ENCODE data around the gene PLCH1. TPM values are rescaled to one million over a fixed set of nuclear protein-coding genes. Genes with fewer than 3 reads are reported as not detected.

Gene PLCH1
- total RNA-seq, 1 experiment from 2014 or later = 4.1 TPM

DNA sequence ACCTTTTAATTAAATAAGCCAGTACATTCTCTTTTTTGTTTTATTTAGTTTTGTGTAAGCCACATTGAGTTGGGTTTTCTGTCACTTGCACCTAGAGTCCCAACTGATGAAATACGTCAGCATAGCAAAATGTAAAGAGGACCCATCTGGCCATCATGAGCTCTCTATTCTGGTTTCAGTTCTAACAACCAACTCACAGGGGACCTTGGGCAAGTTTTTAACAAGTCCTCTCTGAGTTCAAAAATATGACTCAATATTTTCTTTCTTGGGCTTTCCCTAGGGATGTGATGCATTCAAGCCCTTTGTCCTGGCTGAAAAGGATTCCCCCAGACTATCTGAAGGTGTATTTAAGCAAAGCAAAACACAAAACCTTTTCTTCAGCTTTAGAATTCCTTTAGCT is 32.9 kb downstream of the PLCH1 start:
- CTCF ChIA-PET = no interaction called here
- H3K4me2 ChIP-seq (ENCODE audit: low read length) = no peak overlapping the region
- H3K36me3 ChIP-seq (ENCODE audit: low read depth, low read length) = no peaks in the 10 kb centered on the region
- H3K79me2 ChIP-seq (ENCODE audit: low read length) = no peaks in the 10 kb centered on the region
- no peaks in the 10 kb centered on the region for H3K4me1 ChIP-seq (ENCODE audit: insufficient read depth, low read length)
- H3F3A ChIP-seq (ENCODE audit: low read length, unreplicated experiment) = no peaks in the 10 kb centered on the region
- no peak for ATAC-seq
- TF ChIP-seq EZH2 (IDR thresholded peaks at IDR 0.05; ENCODE audit: low read length, unreplicated experiment) = no peak
- no peak for TF ChIP-seq EZH2phosphoT487 (IDR thresholded peaks at IDR 0.05; ENCODE audit: borderline replicate concordance, low read length)
- TF ChIP-seq, protein P1, sequence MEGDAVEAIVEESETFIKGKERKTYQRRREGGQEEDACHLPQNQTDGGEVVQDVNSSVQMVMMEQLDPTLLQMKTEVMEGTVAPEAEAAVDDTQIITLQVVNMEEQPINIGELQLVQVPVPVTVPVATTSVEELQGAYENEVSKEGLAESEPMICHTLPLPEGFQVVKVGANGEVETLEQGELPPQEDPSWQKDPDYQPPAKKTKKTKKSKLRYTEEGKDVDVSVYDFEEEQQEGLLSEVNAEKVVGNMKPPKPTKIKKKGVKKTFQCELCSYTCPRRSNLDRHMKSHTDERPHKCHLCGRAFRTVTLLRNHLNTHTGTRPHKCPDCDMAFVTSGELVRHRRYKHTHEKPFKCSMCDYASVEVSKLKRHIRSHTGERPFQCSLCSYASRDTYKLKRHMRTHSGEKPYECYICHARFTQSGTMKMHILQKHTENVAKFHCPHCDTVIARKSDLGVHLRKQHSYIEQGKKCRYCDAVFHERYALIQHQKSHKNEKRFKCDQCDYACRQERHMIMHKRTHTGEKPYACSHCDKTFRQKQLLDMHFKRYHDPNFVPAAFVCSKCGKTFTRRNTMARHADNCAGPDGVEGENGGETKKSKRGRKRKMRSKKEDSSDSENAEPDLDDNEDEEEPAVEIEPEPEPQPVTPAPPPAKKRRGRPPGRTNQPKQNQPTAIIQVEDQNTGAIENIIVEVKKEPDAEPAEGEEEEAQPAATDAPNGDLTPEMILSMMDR (conservative IDR thresholded peaks at IDR 0.05; ENCODE audit: low read depth, low read length) = no peak
- intact Hi-C loops (cut with micrococcal nuclease) = no loop called here
- H3K9me3 ChIP-seq (ENCODE audit: low read length) = no peaks in the 10 kb centered on the region
- BruUV-seq (replicated peaks) = no TSS peak
- no peak overlapping the region for H3K4me3 ChIP-seq (ENCODE audit: low read length)
- POLR2A ChIA-PET (ENCODE audit: unreplicated experiment) = no interaction called here
- H3K27me3 ChIP-seq (ENCODE audit: low read length) = no peaks in the 10 kb centered on the region
- no peak overlapping the region for H3K9ac ChIP-seq (ENCODE audit: low read length)
- H3K27ac ChIP-seq (ENCODE audit: low read length) = no peak overlapping the region
- no peaks in the 10 kb centered on the region for H4K20me1 ChIP-seq (ENCODE audit: low read length)
- DNase-seq = no peak
- no peak overlapping the region for H2AFZ ChIP-seq (ENCODE audit: low read length)
- H3K9me2 ChIP-seq (replicated peaks; ENCODE audit: low read length) = no peaks in the 10 kb centered on the region

DNA sequence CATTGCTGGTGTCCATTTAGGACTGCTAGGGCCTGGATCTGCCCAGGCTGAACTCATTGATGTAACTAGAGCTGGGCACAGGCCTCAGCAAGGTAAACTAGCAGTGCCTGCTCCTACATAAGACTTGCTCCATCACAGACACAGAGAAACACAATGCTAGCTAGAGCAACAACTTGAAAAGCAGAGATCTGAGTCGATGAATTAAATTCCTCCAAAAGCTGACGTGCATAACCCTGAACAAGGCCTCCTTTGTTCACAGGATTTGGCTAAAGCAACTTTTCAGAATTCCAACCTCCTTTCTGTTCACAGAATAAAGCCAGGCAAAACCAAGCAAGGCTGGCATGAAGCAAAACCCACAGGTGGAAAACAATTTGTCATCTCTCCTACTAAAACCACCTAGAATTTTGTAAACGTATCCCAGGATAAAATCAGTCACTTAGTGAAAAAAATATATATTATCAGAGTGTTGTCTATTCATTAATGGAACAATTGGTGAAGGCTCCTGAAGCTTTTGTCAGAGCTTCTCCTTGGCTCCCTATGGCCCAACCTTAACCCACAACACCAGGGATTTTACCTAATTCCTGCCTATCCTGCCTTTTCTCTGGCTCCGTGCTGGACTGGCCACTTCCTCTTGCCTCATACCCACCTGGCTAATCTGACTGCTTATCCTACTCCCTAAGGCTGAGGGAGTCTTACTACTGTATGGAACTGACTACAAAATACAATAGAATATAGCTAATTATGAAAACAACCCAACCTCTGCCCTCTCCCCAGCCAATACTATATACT is 39.9 kb downstream of the PLCH1 start:
- DNase-seq = peak; percentile 18
- ChIA-PET CTCF (no interaction called here), POLR2A (ENCODE audit: unreplicated experiment) (interaction anchor here (0.6 kb wide), 1 partner anchor 42 kb away, joined by 3 read pairs; no protein-coding TSS in a partner anchor)
- no peaks in the 10 kb centered on the region for H3K79me2 ChIP-seq (ENCODE audit: low read length)
- no peak overlapping the region for H2AFZ ChIP-seq (ENCODE audit: low read length)
- no peak overlapping the region for H3K4me3 ChIP-seq (ENCODE audit: low read length)
- no peak overlapping the region for H3K4me2 ChIP-seq (ENCODE audit: low read length)
- intact Hi-C loops (cut with micrococcal nuclease) = no loop called here
- no peaks in the 10 kb centered on the region for H3K9me3 ChIP-seq (ENCODE audit: low read length)
- no peaks in the 10 kb centered on the region for H3K27me3 ChIP-seq (ENCODE audit: low read length)
- peak; percentile 17; the same call in 1 of the 2 replicates for ATAC-seq
- BruUV-seq (replicated peaks) = no TSS peak
- no peak overlapping the region for H3K9ac ChIP-seq (ENCODE audit: low read length)
- H3K36me3 ChIP-seq (ENCODE audit: low read depth, low read length) = no peaks in the 10 kb centered on the region
- no peaks in the 10 kb centered on the region for H3K9me2 ChIP-seq (replicated peaks; ENCODE audit: low read length)
- TF ChIP-seq EZH2phosphoT487 (IDR thresholded peaks at IDR 0.05; ENCODE audit: borderline replicate concordance, low read length) = no peak
- TF ChIP-seq EZH2 (IDR thresholded peaks at IDR 0.05; ENCODE audit: low read length, unreplicated experiment) = no peak
- TF ChIP-seq, protein P1 (conservative IDR thresholded peaks at IDR 0.05; ENCODE audit: low read depth, low read length) = no peak
- no peaks in the 10 kb centered on the region for H4K20me1 ChIP-seq (ENCODE audit: low read length)
- no peak overlapping the region for H3K27ac ChIP-seq (ENCODE audit: low read length)
- peaks cover 14% of the 10 kb centered on the region for H3K4me1 ChIP-seq (ENCODE audit: insufficient read depth, low read length)
- no peaks in the 10 kb centered on the region for H3F3A ChIP-seq (ENCODE audit: low read length, unreplicated experiment)

DNA sequence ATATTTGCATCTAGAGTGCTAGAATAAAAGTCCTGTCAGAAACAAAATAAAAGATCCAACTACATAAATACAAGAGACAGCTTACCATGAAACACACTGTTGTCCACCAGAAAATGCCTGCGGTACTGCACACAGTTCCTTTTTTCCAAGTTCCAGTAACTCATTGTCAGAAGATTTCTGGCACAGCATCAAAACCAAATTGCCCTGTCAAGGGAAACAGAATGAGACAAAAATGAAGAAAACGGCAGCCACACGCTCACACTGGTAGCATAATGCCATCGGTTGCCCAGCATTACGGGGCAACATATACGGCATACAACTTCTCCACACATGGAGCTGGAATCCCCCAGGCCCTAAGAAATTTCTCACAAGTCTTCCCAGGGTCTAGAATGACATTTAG is 40.8 kb downstream of the PLCH1 start:
- intact Hi-C loops (cut with micrococcal nuclease) = no loop called here
- Histone ChIP-seq H3K36me3 (ENCODE audit: low read depth, low read length) (no peaks in the 10 kb centered on the region), H3K4me3 (ENCODE audit: low read length) (no peak overlapping the region), H3K9me3 (ENCODE audit: low read length) (no peaks in the 10 kb centered on the region), H3K9ac (ENCODE audit: low read length) (no peak overlapping the region), H3K4me2 (ENCODE audit: low read length) (no peak overlapping the region), H3K27me3 (ENCODE audit: low read length) (no peaks in the 10 kb centered on the region), H4K20me1 (ENCODE audit: low read length) (no peaks in the 10 kb centered on the region), H3K9me2 (replicated peaks; ENCODE audit: low read length) (no peaks in the 10 kb centered on the region), H3F3A (ENCODE audit: low read length, unreplicated experiment) (no peaks in the 10 kb centered on the region), H3K79me2 (ENCODE audit: low read length) (no peaks in the 10 kb centered on the region), H3K27ac (ENCODE audit: low read length) (no peak overlapping the region), H2AFZ (ENCODE audit: low read length) (no peak overlapping the region), H3K4me1 (ENCODE audit: insufficient read depth, low read length) (peaks cover 14% of the 10 kb centered on the region)
- TF ChIP-seq EZH2 (IDR thresholded peaks at IDR 0.05; ENCODE audit: low read length, unreplicated experiment) = no peak
- no peak for TF ChIP-seq EZH2phosphoT487 (IDR thresholded peaks at IDR 0.05; ENCODE audit: borderline replicate concordance, low read length)
- TF ChIP-seq, protein P1 (conservative IDR thresholded peaks at IDR 0.05; ENCODE audit: low read depth, low read length) = no peak
- DNase-seq (no peak), ATAC-seq (no peak)
- no TSS peak for BruUV-seq (replicated peaks)
- CTCF ChIA-PET = interaction anchor here (2.6 kb wide), 1 partner anchor 322 kb away, joined by 37 read pairs; no protein-coding TSS in a partner anchor
- POLR2A ChIA-PET (ENCODE audit: unreplicated experiment) = interaction anchor here (0.6 kb wide), 1 partner anchor 41 kb away, joined by 3 read pairs; no protein-coding TSS in a partner anchor
